ENCODE data around the gene IZUMO1.
"Not testable (repeated sequence)": the region's sequence is repeated elsewhere in the genome, so short reads cannot be mapped to it uniquely, and the experiment has no call there.

The IZUMO1 gene

DNA sequence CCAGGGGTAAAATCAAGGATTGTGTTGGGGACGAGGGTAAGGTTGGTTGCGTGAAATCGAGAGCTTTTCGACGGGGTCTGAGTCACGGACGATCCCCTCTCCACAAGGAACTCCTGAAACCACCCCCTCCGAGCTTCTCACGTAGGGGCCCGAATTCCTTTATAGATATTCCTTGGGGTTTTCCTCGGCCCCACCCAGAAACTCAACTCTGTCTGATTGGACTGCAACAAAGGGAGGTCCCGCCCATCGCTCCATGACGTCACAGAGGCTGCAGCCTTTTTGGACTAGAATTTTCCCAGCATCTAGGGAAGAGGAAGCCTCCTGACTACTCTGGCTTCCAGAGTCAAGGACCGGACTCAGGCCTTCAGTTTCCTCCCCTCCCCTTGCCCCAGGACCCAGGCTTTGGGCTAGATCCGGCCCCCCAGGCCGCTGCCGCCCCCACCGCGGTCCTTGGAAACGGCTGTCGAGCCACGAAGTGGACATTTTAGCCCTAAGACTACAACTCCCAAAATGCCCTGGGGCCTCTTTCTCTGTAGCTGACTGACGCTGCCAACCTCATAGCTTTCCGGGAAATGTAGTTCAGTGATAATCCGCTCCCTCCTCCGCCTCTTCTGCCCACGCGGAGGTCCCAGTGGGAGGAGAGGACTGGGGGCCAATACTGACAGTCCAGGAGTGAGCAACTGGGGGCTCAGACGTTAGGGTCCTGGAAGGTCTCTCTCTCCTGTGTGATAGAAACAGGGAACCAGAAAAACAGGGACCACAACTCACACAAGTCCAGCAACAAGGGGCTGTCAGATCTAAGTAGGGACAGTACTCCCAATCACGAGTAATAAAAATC is at the start of gene IZUMO1:
TSS of gene IZUMO1 (minus strand) at position 172 of the 838 bp plus-strand sequence. CDS start 1,050 bp downstream, outside the sequence.
- peak; percentile 66 for FAIRE-seq

DNA sequence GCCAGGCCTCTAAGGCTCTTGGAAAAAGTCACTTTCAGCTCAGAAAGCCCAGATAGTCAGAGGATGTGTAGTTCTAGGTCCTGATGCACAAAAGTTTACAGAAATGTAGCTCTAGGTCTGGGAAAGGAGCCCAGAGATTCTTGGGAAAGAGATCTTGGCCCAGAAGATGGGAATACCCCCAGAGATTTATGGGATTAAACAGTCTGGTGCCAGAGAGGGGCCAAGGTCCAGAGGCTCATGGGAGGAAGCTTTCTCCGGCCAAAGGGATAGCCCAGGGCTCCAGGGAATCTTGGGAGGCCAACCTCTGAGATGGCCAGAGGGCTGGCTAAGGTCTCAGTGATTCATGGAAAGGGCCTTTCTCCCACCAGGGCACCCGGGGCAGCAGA is 49.0 kb upstream of the IZUMO1 start:
- no peak for FAIRE-seq

DNA sequence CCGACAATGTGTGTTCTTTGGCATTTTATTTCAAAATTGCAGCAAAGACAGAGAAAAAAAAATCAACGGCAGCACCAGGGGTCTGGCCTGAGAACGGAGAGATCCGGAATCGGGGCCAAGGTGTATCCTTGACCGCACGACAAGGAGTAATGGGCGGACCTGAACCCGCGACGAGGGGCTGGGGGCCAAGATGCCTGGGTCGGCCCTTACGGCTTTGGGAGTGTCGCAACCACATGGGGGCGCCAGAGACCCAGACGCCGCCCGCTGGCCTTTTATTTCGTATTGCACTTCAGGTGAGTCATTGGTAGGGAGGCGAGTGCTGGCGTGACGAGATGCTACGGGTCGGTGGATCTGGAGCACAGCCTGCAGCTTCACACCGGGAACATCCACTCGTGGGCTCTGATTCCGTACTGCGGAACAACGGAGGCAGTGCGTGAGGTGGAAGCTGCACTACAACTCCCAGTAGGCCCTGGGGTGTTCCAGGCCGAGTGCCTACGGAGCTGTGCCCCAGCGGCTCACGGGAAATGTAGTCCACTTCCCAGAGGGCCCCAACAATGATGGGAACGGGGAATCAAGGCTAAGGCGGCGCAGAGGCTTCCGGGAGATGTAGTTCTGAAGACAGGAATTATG is 48.5 kb upstream of the IZUMO1 start:
- peak; percentile 96 for FAIRE-seq

DNA sequence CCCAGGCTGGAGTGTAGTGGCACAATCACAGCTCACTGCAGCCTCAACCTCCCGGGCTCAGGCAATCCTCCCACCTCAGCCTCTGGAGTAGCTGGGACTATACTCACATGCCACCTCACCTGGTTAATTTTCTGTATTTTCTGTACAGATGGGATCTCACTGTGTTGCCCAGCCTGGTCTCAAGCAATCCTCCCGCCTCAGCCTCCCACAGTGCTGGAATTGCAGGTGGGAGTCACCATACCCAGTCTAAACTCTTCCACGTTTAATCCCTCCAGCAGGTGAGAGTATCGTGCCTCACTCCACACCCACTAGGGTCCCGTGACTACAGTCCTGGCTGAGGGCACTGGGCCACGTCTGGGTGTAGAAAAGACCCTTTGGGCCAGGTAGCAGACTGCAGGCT is 47.6 kb upstream of the IZUMO1 start:
- no peak for FAIRE-seq

- FAIRE-seq: no peak
Observed at GRCh38 chr19:48793271-48793670, 46.6 kb upstream of the IZUMO1 start.

DNA sequence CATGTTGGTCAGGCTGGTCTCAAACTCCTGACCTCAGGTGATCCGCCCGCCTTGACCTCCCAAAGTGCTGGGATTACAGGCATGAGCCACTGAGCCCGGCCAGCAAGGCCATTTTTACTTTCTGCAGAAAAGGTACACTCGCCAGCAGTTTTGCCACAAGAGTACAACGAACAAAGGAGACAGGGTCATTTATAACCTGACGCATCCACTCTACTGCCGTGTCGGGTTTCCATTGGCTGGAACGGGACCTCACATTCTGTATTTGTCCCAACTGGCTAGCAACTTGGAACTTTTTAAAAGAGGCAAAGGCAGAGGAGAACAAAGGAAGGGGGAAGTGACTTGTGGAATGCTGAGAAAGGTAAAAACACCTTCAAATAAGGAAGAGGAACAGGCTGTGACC is 40.6 kb upstream of the IZUMO1 start:
- FAIRE-seq: not testable (repeated sequence)

DNA sequence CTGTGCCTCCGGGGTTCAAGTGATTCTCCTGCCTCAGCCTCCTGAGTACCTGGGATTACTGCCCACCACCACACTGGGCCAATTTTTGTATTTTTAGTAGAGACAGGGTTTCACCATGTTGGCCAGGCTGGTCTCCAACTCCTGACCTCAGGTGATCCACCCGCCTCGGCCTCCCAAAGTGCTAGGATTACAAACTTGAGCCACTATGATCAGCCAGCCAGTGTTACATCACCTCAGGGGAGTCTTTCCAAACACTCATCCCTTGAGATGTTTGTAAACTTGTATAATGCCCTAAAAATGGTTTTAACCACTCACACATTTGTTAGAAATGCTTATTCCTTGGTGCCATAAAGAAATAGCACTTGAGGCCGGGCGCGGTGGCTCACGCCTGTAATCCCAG is 39.7 kb upstream of the IZUMO1 start:
- not testable (repeated sequence) for FAIRE-seq

- FAIRE-seq: no peak
Observed at GRCh38 chr19:48784527-48784926, 37.8 kb upstream of the IZUMO1 start.

DNA sequence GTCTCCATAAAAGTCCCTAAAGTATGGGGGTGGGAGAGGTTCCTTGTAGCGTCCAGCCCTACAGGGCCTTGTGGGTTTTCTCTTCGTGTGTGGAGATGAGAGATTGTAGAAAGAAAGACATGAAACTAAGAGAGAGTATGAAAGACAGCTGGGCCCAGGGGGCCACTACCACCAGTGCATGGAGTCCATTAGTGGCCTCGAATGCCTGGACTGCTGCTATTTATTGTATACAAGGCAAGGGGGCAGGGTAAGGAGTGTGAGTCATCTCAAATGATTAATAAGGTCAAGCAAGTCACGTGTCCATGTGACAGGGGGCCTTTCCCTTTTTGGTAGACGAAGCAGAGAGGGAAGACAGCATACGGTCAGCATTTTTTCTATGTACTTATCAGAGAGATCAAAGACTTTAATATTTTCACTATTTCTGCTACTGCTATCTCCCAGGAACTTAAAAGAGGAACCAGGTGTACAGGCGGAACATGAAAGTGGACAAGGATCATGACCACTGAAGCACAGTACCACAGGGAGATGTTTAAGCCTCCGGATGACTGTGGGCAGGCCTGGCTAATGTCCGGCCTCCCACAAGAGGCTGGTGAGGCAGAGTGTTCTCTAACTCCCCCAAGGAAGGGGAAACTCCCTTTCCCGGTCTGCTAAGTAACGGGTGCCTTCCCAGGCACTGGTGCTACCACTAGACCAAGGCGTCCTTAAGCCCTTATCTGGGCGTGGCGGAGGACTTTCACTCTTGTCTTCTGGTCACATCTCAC is 34.1 kb upstream of the IZUMO1 start:
- FAIRE-seq: no peak

DNA sequence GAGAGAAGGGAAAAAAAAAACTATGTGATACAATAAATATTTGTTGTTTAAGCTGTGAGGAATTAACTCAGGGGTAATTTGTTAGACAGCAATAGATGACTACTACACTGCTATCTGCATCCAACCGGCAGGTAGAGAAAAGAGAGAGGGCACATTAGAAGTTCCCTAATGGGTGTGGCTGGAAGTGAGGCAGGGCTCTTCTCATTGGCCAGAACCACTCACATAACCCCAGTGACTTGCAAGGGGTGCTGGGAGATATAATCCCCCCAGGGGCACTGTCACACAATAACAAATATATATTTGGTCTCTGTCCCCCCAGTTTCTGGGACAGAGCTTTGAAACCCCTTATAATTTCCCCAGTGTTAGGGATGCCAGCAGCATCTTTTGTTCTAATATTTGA is 32.9 kb upstream of the IZUMO1 start:
- no peak for FAIRE-seq

DNA sequence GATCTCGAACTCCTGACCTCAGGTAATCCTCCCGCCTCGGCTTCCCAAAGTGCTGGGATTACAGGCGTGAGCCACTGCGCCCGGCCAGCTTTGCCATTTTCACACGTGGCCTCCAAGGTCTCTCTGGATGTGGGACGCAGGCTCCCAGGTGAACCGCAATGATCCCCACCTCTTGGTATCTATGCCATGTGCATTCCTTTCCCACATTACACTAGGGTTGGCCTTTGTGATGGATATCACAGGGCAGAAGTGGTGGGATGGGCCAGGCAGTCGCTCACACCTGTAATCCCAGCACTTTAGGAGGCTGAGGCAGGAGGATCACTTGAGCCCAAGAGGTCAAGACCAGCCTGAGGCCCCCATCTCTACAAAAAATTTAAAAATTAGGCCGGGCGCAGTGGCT is 31.0 kb upstream of the IZUMO1 start:
- FAIRE-seq: no peak

GRCh38 chr19:48777139-48777538 is 30.4 kb upstream of the IZUMO1 start:
- FAIRE-seq: no peak

DNA sequence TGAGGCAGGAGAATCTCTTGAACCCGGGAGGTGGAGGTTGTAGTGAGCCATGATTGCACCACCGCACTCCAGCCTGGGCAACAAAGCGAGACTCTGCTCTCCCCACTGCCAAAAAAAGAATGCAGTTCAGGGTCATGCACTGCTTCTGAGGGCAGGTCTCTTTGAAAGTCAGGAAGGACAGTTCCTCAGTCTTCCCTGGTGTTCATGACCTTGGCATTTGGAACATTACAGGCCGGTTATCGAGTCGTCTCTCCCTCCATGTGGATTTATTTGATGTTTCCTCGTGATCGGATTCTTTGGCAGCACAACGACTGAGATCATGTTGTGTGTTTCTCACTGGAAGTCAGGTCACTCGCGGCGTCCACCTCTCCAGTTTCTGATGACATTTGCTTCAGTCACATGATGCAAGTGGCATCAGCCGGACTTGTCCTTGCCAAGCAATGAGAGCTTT is 25.8 kb upstream of the IZUMO1 start:
- no peak for FAIRE-seq

DNA sequence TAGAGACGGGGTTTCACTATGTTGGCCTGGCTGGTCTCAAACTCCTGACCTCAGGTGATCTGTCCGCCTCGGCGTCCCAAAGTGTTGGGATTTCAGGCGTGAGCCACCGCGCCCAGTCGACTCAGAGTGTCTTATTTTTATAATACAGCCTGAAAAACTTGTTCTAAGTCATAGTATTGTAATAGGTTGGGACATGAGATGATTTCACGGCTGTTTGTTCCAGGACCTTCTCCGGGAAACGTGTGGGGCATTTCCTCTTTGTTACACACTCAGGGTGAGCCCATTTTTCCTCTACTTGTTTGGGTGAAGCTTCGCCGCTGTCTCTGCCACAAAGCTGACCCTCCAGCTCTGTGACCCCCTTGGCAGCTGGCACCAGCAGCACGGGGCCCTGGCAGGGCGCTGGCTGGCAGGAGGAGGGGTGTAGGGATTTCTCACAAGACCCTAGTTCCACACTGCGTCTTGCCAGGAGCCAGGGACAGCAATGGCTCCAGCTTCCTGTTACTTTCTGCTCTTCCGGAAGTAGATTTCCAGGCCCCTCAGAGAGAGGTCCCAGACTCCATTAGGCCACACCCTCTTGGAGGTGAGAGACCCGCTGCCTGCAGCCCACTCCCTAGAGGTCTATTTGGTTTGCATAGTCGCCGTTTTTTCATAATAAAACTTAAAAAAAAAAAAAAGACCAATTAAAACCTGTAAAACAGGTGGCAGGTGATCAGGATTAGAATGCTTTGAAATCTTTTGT is 24.2 kb upstream of the IZUMO1 start:
- no peak for FAIRE-seq

DNA sequence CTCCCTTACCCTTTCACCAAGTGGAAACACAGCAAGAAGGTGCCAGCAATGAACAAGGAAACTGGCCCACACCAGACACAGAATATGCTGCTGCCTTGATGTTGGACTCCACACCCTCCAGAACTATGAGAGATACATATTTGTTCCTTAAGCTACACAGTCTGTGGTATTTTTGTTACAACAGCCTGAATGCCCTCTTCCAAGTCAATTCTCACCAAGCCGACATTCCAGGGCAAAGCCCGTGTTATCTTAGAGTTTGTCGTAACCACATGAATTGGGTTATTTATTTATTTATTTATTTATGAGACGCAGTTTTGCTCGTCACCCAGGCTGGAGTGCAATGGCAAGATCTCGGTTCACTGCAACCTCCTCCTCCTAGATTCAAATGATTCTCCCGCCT is 23.6 kb upstream of the IZUMO1 start:
- FAIRE-seq: no peak

DNA sequence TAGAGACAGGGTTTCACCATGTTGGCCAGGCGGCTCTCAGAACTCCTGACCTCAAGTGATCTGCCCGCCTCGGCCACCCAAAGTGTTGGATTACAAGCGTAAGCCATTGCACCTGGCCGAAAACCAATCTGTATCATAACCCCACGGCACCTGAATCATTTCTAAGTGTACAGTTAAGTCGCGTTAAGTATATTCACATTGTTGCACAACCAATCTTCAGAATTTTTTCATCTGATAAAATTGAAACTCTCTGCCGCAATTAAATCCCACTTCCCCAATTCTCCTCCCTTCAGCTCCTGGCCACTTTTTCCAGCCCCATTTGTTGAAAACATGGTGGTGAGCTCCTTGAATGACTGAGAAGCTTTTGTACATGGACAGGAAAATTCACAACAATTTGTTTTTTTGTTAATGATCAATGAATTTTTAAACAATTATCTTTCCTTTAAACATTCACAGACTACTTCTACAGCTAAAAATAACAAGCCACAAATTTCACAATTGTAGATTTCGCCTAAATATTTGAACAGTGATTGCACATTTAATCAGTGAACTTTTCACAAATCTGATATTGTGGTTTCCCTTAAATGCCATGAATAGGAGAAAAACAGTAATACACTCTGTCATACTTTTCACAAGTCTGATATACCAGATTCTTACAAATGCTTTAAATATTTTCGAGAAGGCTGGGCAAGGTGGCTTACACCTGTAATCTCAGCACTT is 22.4 kb upstream of the IZUMO1 start:
- no peak for FAIRE-seq

DNA sequence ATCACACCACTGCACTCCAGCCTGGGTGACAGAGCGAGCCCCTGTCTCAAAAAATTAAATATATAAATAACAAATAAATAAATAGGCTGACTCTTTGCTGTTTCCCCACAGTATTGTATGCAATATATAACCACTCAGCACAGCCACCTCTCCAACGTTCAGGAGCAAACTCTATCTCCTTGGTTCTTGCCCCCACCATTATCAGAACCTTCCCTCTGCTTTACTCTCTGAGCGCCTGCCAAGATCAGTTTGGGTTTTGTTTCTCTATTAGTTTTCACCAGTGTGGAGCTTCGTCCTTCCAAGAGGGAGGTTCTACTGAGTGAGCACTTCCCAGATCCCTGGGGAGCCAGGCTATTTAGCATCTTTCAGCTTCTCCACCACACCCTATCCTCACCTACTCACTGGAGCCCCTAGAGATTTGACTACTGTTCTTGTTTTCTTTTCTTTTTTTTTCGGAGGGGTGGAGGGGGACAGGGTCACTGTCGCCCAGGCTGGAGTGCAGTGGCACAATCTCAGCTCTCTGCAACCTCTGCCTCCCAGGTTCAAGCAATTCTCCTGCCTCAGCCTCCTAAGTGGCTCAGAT is 21.6 kb upstream of the IZUMO1 start:
- not testable (repeated sequence) for FAIRE-seq

GRCh38 chr19:48765816-48766215 is 19.1 kb upstream of the IZUMO1 start:
- FAIRE-seq: not testable (repeated sequence)

DNA sequence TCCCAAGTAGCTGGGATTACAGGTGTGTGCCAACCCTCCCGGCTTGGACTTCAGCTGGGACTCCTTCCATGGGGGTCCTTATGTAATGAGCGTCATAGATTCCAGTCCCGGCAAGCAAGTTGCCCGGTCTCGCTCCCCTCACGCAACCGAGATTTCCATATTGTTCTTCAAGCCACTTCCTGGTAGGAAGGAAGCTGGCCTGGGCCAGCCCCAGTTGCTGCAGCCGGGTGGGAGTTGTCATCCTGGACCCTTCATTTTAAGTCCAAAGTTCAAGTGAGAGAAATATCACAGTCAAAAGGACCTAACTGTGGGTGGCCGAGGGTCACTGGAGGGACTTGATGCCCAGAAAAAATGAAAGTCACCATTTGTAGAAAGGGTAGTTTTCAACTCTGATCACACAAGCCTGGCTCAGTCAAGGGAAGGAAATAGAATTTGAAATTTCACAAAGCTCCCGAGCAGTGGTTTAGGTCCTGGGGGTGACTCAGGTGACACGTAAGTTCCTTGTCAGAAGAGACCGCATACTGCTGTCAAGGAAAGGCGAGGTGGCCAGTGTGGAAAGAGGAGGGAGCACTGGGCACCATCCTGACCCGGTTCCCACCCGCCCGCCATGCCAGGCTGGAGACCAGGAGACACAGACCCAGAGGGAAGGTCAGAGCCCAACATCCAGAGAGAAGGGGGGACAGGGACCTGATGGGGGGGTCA is 13.9 kb upstream of the IZUMO1 start:
- no peak for FAIRE-seq

- FAIRE-seq: no peak
Observed at GRCh38 chr19:48757741-48758144, 11.0 kb upstream of the IZUMO1 start.

DNA sequence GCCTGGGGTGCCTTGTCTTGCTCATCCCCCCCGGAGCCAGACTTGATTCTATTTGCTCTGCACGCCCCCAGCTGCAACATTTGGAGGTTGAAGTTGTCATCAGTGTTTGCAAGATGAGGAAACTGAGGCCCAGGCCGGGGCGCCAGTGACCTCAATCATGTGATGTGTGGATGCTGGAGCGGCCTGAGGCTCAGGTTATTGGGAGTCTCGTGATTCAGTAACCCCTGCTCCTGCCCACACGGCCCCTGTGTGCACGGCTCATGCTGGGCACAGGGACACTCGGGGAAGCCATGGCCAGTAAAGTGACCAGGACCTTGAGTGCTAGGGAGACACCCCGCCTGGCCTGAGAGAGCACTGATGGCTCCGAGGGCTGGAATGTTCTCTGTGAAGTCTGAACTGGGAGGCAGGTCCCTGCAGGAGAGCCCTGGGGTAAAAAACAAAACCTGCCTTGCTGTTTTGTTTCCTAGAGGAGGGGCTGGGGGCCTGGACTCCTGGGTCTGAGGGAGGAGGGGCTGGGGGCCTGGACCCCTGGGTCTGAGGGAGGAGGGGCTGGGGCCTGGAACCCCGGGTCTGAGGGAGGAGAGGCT is 10.5 kb upstream of the IZUMO1 start:
- no peak for FAIRE-seq
